EH (cell line): ENCODE measurements around the gene TMC6.
"Not testable (repeated sequence)": the region's sequence is repeated elsewhere in the genome, so short reads cannot be mapped to it uniquely, and the experiment has no call there.

Experiments used
- DNase-seq: peaks from one replicate; pipeline ENCODE4 v3.0.0-alpha.2; 2015; ENCODE audit warnings: low read depth

The TMC6 gene

GRCh38 chr17:78075545-78075944 lies 53.0 kb downstream of the TMC6 start:
- no peak for DNase-seq

- no peak for DNase-seq
Observed at GRCh38 chr17:78075011-78075410, 53.5 kb downstream of the TMC6 start.

GRCh38 chr17:78072961-78073360 lies 55.6 kb downstream of the TMC6 start:
- DNase-seq: no peak

- no peak for DNase-seq
Observed at GRCh38 chr17:78069695-78070094, 58.9 kb downstream of the TMC6 start.

GRCh38 chr17:78066976-78067375 lies 61.6 kb downstream of the TMC6 start:
- not testable (repeated sequence) for DNase-seq

- no peak for DNase-seq
Observed at GRCh38 chr17:78064708-78065107, 63.8 kb downstream of the TMC6 start.

GRCh38 chr17:78063489-78063888 lies 65.1 kb downstream of the TMC6 start:
- no peak for DNase-seq

- DNase-seq: no peak
Observed at GRCh38 chr17:78062596-78062995, 66.0 kb downstream of the TMC6 start.
